GM15510 (cell line): Measurements from ENCODE around the gene PRM3.

Source experiments
- POLR2A ChIP-seq: IDR thresholded peaks from 3 replicates; pipeline ENCODE4 v1.6.1; 2011; ENCODE audit warnings: borderline replicate concordance; ENCODE audit not compliant: insufficient read length; ENCODE audit errors: extremely low read depth

The PRM3 gene

GRCh38 chr16:11250786-11251524, 22.5 kb downstream of the PRM3 start:
- no peak for TF ChIP-seq POLR2A

- TF ChIP-seq POLR2A, result no peak
Observed at GRCh38 chr16:11250091-11250785, 23.2 kb downstream of the PRM3 start.

GRCh38 chr16:11249233-11250061, 24.0 kb downstream of the PRM3 start:
- no peak for TF ChIP-seq POLR2A

- TF ChIP-seq POLR2A, result no peak
Observed at GRCh38 chr16:11248133-11248532, 25.3 kb downstream of the PRM3 start.

- no peak for TF ChIP-seq POLR2A
Observed at GRCh38 chr16:11245988-11246387, 27.4 kb downstream of the PRM3 start.

- TF ChIP-seq POLR2A, result no peak
Observed at GRCh38 chr16:11245222-11245737, 28.1 kb downstream of the PRM3 start.

GRCh38 chr16:11242658-11243057, 30.8 kb downstream of the PRM3 start:
- TF ChIP-seq POLR2A, result no peak

GRCh38 chr16:11241480-11242204, 31.8 kb downstream of the PRM3 start:
- TF ChIP-seq POLR2A, result no peak

- TF ChIP-seq POLR2A, result no peak
Observed at GRCh38 chr16:11240636-11241473, 32.6 kb downstream of the PRM3 start.

- TF ChIP-seq POLR2A, result no peak
Observed at GRCh38 chr16:11239644-11240632, 33.5 kb downstream of the PRM3 start.

GRCh38 chr16:11238272-11239202, 34.9 kb downstream of the PRM3 start:
- TF ChIP-seq POLR2A, result no peak
